Measurements from ENCODE around the gene C19orf44.

The C19orf44 gene

DNA sequence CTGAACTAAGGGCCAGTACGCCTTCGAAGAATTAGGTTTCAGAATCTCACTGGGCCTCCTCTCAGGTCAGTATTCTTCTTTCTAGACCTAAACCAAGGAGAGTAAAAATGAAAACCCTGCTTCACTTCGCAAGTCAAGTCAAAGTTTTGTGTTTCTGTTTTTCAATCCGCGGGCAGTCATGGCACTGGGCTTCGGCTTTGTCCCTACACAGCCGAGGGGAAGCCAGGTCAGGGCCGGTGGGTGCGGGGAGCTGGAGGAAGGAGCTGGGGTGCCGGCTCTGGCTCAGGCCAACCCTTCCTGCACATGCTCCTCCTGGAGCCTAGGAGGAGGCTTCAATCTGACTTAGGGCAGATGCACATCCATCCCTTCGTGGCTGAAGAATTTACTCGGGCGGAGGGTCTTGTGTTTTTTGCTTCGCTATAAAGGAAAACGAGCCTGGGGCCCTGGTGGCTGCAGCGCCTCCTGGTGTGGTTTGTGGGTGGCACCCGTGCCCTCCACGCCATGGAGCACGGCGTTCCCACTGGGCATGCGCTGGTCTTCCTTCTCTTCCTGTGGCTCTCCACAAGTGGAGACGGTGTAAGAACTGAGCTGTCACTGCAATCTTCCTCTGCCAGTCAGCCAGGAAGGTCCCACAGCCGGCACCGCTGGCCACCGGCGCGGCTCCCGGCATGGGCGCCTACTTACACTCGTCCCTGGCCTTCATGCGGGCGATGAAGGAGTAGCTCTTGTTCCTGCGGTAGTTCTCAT, 22.5 kb downstream of the C19orf44 start:
- no peak for DNase-seq

DNA sequence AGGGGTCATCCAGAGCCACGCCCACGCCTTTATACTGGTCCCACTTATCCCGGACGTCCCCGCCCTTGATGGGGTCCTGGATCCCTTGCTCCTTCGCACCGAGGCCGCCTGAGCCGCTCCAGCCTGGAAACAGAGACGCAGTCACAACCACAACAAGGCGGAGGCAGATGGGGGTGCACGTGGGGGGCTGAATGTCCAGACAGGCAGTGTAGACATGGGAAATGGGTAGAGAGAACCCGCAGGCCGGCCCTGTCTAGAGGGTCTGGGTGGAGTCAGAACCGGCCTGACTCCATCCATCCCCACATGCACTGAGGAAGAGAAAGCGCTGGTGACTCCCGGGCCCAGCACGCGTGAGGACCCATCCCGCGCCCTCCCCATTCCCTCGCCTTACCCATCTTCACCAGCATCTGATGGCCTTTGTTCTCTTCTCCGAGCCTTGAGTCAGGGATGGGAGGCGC, 23.1 kb downstream of the C19orf44 start:
- DNase-seq: no peak

DNA sequence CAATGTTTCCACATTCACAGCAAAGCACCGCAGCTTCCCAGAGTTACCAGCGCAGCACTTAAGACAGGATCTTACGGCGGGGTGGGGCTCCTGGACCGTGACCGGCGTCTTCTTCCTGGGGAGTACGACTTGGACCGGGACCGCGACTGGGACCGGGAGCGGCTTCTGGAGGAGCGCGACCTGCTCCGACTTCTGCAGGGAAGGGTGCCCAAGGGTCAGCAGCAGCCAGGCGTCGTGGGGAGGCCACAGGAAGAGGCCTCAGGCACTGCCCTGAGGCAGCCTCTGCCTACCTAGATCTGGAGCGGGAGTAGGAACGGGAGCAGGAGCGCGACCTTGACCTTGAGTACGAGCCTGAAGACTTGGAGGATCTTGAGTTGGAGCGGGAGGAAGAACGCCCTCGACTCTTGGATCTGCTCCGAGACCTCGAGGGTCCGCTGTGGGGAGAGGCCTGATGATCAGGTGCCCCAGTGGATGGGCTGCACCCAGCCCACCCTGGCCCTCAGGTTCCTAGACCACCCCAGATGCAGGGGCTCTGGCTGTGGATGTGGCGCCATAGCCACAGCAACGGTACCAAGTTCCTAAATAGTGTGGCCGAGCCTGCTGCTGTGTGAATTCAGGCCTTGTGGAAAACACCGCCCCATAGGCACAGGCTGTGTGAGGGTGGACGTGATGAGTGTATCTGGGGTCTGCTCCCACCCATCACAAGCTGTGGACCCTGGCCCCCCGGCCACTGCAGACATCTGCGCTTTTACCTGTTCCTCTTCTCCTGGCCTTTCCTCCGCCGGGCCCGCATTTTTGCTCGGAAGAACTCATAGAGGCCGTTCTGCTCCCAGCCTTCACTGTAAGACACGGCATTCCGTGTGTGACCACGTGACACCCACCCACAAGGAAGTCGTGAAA, 24.1 kb downstream of the C19orf44 start:
- DNase-seq: no peak

DNA sequence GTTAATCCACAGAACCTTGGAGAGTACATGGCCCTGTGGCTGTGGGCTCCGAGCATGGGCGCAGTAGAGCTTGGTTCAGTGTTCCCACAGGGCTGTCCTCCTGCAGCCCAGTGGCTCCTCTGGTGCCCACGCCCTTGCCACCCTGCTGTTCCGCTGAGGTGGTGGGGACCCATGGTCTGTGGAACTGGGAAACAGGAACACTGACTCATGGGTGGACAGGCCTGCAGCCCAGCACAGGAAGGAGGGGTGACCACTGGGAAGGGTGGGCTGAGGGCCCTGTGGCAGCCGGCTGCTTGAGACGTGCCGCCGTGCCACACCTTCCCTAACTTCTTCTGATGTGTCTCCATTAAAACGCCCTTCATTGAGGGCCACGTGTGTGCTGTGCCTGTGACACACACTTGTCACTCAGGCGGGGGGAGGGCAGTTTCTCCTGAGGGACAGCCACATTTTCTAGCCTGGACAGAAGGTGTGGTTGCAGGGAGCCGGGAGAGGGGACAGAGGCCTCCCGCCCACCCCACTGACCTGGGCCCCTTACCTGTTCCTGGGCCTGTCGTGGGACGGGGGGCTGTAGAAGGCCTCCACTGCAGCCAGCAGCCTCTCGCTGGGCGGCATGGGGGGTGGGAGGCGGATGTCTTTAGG, 24.9 kb downstream of the C19orf44 start:
- DNase-seq: no peak

DNA sequence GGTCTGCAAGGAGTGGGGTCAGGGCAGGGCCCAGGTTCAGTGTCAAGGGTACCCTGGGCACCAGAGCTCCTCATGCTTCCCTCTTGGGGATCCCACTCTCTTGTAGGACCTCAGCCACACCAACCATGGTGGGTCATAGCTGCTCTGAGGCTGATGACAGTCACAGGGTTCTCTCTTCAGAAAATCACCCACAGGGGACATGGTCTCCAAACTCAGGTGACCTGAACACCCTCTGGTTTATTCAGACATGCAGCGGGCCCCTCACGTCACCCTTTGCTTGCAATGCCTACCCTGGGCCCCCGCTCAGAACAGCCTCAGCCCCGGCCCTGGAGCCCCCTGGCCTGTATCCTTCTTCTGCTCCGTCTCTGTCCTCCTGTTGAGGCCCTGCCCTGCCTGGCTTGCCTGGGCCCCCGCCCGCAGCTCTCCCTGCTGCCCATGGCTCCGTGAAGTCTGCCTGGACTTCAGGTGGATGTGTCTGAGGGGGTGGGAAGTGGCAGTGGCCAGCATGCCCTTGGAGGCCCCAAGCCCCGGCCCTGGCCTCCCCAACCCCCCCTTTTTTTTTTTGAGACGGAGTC, 25.6 kb downstream of the C19orf44 start:
- no peak for DNase-seq

DNA sequence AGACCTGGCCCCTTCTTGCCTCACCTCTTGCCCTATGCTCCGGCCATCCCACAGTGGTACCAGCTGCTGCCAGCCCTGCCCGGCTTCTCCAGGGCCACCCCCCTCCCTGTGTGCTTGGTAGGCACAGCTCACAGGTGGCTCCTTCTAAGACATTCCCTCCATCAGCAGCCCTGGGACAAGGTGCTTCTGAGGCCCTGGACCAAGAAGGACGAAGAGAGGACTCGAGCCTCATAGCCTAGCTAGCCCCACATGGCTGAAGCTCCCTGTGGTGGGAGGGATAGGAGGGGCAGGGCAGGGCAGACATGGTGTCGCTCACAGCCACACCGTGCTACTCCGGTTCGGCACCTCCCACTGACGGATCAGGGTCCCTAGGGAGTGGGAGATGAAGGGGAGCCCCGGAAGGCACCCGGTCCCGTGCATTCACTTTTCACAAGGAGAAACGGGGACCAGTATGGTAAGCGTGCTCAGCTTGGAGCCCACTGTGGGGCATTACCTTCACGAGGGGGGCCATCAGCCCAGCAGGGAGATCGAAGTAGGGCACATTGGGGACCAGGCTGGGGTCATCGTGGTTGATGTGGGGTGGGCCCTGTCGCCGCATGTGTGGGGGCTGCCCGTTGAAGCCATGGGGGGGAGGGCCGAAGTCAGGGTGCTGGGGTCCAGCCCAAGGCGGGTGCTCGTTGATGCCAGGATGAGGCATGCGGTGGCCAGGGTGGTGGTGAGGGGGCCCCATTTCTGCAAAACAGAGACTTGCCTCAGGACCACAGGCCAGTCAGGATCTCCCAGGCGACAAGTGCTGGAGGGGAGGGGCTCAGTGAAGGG, 26.6 kb downstream of the C19orf44 start:
- DNase-seq: no peak

DNA sequence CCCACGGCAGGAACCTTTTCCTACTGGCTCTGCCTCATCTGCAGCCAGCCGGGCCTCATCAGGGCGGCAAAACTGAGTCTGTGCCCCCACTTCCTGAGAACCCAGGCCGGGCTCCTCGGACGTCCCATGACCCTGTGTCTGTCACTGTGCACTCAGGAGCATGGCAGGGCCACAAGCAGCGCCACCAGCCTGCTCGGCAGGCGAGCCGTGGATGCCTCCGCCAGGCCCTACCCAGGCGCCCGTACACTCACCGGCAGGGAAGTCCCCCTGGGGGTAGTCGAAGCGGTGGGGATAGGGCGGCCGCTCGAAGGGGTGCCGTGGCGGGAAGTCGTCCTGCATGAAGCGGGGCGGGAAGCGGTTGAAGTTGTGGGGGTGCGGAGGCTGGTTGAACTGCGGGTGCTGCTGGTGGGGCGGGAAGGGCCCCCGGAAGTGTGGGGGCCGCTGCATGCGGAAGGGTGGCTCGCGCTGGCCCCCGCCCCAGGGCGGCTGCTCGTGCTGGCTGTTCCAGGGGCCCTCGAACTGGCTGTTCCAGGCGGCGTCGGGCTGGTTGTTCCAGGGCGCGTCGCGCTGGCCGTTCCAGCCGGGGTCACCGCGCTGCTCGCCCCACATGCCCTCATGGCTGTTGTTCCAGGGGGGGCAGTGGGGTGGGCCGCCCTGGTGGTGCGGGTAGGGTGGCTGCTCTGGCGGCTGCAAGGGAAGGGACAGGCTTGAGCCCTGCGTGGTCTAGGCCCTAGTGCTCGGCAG, 29.0 kb downstream of the C19orf44 start:
- DNase-seq: no peak

DNA sequence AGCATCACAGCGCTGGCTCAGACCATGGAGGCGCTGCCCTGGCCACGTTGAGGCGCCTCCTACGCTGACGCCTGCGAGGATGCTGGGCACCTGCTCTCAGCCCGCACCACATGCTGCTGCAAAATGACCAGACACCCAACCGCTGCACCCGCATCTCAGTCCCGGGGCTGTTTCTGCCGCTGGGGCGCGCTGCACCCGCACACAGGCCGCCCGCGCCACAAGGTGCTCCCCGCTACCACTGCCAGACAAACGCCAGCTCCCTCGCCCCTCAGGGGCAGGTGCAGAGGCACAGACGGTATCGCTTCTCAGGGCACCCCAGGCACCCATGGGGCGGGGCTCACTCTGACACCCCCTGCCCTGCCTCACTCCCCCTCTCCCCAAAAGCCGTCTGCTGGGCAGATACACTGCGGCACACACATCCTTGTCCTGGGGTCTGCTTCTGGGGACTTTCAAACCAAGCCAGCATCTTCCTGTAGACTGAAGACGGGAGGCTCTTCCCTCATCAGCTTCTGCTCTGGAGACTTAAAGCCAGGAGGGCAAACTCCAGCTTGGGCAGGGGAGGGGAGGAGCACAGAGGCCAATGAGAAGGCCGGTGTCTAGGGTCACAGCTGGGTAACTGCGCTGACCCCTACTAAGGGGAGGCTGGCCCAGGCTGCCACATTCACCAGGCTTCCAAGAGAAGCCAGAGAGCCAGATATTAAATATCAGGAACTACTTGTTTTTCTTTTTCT, 29.7 kb downstream of the C19orf44 start:
- DNase-seq: no peak

DNA sequence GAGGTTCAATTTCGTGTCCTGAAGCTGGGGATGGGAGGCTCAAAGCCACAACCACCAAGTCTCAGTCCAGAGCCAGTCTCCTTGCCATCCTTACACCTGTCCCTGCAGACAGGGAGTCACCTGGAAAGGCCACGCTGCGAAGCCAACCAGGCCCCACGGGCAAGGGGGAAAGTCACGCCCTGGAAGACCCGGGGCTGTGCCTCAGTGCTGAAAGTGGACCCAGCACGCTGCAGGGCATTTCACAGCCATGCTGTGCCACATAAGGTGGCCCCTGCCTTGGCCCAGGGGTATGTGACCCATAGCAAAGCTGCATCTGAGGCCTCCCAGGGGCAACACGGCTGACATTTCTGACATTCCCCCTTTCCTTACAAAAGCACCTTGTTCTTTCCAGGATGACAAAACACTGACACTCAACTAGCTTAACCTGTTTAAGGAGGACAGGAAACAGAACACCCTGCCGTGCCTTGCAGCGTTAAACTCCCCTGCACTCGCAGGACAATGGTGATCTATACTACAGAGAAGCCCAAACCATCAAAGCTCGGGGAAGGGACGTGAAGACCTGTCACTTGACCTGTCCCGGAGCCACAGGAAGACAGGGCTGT, 31.2 kb downstream of the C19orf44 start:
- no peak for DNase-seq

DNA sequence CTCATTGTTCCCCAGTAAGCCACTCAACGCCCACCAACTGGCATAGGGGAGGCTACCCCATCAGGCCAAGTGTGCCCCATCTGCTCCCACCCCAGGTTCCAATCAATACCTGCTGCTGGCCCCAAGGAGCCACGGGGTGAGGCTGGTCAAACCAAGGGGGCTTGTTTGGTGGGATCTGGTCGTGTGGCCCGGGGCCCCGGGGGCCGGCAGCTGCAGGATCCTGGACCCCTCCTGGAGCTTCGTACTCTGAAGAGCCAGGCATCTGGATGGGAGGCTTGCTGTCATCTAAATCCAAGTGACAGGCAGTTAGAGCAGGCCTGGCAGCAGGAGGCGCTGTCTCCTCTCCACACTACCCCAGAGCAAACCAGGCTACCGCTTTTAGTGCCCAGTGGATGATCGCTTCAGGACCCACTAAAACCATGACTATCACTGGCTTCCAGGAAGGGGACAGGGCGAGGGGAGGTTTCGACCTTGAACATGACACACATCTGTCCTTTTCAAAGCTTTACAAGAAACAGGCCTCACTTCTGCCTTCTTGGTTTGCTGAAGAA, 31.9 kb downstream of the C19orf44 start:
- DNase-seq: peak; percentile 16

DNA sequence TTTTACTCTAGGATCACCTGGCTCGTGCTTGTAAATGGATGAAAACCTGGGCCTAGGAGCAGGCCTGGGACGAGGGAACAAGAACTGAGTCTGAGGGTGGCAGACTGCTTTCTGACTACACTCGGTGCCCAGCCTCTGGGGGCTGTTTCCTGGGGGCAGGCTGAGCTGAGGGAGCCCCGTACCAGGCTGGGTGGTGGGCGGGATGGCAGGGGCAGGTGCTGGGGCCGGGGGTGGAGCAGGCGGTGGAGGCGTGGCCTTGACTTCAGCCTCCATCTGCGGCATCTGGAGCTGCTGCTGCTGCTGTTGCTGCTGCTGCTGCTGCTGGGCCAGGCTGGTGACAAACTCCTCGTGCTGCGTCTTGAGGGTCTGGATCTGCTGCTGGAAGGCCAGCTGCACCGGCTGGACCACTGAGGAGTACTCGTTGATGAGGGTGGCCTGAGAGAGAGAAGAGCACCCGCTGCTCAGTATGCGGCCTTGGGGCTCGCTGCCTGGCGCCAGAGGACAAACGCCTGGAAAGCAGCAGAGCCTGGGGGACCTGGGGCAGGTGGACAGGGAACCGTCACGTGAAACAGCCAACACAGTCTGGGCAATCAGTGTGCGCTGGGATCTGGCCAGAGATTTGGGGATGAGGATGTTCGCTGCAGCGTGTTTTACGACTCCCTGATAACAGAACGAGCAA, 33.4 kb downstream of the C19orf44 start:
- no peak for DNase-seq

DNA sequence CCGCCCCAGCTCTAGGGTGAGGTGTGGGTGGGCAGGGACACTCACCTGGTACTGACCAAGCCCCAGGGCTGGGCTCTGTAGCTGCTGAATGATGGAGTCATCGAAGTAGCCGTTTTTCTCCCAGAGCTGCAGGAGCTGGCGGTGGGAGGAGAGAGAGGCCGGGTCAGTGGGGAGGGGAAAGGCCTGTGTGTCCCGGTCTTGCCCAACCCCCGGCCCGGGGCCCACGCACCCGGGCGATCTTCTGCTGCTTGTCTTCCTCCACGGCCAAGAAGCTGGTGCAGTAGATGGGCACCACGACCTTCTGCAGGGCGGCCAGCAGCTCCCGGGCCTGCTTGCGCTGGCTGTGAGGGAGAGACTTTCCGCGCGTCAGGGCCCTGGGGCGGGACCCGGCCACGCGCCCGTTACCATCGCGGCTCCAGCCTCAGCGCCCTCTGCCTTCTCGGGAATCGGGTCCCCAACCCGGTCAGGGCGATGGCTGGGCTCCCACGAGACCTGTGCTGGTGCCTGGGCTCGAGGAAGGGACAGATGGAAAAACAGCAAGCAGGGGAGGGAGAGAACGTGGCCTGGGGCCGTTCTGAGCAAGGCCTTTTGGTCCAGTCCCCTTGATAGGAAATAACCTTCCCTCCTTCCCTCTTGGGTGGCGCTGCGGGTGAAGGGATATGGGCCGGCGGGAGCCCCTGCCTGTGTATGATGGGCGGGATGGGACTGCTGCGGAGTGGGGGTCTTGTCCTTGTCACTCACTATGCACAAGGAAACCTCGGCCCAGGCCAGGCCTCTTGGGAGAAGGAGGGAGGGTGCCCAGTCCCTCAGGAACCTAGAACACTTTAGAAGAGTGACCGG, 34.6 kb downstream of the C19orf44 start:
- DNase-seq: no peak

DNA sequence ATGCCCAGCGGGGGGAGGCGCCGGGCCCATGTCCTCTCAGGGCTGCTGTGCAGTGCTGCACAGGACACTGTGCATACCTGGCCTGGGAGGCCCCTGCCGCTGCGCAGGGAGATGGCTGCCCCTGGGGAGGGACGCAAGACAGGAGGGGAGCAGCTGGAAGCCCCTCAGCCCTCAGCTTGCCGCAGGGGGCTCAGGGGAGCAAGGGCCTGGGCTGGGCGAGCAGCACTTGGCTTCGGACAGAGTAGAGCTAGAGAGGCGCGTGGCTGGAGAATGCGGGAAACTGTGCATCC, 35.1 kb downstream of the C19orf44 start:
- DNase-seq: no peak

DNA sequence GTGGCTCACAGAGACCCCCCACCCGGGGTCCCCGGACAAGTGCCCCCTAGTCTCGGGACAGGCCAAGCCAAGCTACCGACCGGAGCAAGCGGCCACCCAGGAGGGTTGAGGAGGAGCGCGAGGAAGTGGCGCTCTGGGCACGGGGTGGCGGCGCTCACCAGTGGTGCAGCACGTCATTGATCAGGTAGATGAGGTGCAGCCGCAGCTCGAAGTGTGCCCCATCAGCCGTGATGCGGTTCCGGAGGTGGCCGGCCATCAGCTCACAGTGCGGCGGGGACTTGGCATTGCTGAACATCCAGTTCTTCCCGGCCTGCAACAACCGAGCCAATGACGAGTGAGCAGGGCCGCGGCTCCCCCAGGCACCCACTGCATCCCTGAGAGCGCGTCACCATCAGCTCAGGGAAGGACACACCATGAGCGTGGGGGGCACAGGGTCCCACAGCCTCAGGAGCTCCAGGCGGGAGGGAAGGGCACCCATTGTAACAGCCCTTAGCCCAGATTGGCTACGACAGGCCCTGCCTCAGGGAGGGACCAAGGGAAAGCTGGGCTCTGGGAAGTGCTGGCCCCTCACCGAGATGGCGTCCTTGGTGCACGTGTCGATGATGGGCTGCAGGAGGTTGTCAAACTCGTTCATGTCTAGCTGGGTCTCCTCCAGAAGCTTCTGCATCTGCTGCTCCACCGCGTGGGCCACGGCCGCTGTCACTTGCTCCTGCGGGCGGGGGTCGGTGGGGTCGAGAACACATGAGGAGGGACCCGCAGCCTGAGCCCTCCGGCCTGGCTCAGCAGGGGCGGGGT, 36.4 kb downstream of the C19orf44 start:
- no peak for DNase-seq

DNA sequence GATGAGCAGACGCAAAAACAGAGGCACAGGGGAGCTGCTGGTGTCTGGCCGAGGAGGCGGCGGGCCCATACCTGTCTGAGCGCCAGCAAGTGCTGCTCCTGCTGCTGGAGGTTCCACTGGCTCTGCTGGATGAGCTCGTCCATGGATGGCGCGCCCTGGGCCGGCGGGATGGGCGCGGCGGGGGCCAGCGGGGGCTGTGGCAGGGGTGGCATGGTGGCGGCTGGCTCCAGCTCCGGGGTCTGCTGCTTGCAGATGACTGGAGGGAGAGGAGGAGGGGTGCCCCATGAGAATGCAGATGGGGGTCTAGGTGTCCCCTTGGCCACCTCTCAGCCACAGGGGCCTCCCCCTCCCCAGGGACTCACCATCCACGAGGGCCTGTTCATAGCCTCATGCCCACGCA, 39.2 kb downstream of the C19orf44 start:
- no peak for DNase-seq

DNA sequence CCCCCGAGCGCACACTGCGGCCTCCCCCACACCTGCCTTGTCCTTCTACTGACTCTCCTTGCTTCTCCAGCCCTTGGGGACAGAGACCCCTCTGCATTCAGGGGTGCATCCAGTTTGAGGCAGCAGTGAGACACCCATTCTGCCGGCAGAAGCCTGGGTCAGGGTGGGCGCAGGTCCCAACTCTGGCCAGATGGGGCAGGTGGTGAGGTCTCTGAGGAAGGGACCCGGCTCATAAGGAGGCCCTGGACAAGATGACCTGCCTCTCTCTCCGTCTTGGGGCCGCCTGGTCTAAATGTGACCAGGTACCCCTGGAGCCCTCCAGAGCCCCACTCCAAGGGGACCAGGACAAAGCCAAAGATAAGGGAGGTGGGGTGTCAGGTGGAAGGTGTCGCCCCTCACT, 39.9 kb downstream of the C19orf44 start:
- DNase-seq: no peak

DNA sequence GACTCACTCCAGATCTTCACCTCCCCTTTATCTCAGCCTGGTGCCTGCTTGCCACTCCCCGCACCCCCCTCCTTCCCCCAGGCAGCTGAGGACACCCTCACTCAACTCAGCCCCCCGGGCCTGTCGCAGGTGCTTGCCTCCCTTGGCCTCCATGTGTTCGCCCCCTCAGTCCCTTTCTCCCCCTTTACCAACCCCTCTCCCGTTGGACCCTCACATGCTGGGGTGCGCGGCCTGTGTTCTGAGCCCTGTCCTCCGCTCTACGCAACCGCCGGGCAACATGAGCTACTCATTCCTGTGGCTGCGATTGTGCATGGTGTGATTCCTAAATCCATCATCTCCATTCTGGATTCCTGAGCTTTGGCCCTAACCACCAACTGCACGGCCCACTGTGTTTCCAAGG, 40.9 kb downstream of the C19orf44 start:
- DNase-seq: no peak

DNA sequence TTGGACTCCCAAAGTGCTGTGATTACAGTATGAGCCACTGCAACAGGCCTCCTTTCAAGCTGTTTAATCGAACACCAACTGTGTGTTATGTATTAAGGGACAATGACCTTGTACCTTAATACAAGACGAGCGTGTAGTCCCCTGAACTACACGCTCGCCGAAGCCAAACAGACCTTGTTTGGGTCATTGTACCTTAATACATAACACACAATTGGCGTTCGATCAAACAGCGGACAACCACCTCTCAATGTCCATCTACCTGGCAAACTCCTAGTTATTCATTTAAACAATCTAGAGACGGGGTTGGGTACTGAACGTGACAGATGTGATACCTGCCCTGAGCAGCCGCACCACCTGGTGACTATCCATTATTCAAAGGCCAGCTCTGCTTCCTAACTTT, 44.8 kb downstream of the C19orf44 start:
- no peak for DNase-seq

All from GDM1 (cell line).